HG02759 (cell line): ENCODE results near the gene METRN.
A peak's percentile ranks its signal among the peaks of the same experiment; 100 is the strongest.
"Not testable (repeated sequence)": the region's sequence is repeated elsewhere in the genome, so short reads cannot be mapped to it uniquely, and the experiment has no call there.

Source experiments
- ATAC-seq: cut with Tn5 transposase; IDR thresholded peaks from one replicate; pipeline ENCODE4 v1.9.1; 2021; ENCODE audit warnings: mild to moderate bottlenecking, moderate library complexity; ENCODE audit not compliant: unreplicated experiment

The METRN gene

GRCh38 chr16:734208-734980 is 19.5 kb downstream of the METRN start:
- no peak for ATAC-seq

GRCh38 chr16:734981-735881 is 20.3 kb downstream of the METRN start:
- no peak for ATAC-seq

GRCh38 chr16:735982-736453 is 21.1 kb downstream of the METRN start:
- ATAC-seq, result no peak

GRCh38 chr16:736936-737481 is 22.1 kb downstream of the METRN start:
- ATAC-seq, result no peak

GRCh38 chr16:739560-740458 is 24.9 kb downstream of the METRN start:
- ATAC-seq, result peak; percentile 5

GRCh38 chr16:740459-740763 is 25.5 kb downstream of the METRN start:
- no peak for ATAC-seq

- ATAC-seq, result peak; percentile 77
These were observed 26.0 kb downstream of the METRN start, which contains the start of gene CIAO3 for GRCh38 chr16:740764-741505. Gene CIAO3, minus strand, starts transcription at chr16:740997. Its CDS starts 12 bp downstream, at chr16:740985.

- ATAC-seq, result no peak
These were observed 27.2 kb downstream of the METRN start for GRCh38 chr16:741986-742629.

- ATAC-seq, result not testable (repeated sequence)
These were observed 28.0 kb downstream of the METRN start for GRCh38 chr16:742894-743293.

- ATAC-seq, result no peak
These were observed 29.0 kb downstream of the METRN start for GRCh38 chr16:743794-744500.

- ATAC-seq, result no peak
These were observed 30.8 kb downstream of the METRN start for GRCh38 chr16:745739-746138.

- ATAC-seq, result no peak
These were observed 31.7 kb downstream of the METRN start for GRCh38 chr16:746637-747036.

- no peak for ATAC-seq
These were observed 33.2 kb downstream of the METRN start for GRCh38 chr16:747978-748746.

GRCh38 chr16:749010-749409 is 34.1 kb downstream of the METRN start:
- ATAC-seq, result no peak

GRCh38 chr16:750485-750884 is 35.6 kb downstream of the METRN start:
- ATAC-seq, result no peak

GRCh38 chr16:751152-752006 is 36.5 kb downstream of the METRN start:
- ATAC-seq, result no peak

GRCh38 chr16:752007-752312 is 37.0 kb downstream of the METRN start:
- ATAC-seq, result no peak
